DND-41 (cell line): ENCODE measurements around the gene NEUROD6.

ENCODE experiments used
- CTCF ChIP-seq: IDR thresholded peaks from 2 replicates; pipeline ENCODE4 v1.5.1; 2012; ENCODE audit warnings: borderline replicate concordance, low read length, moderate library complexity, mild to moderate bottlenecking; ENCODE audit not compliant: poor library complexity, severe bottlenecking; ENCODE audit errors: extremely low read depth
- EZH2 ChIP-seq: IDR thresholded peaks from 3 replicates; pipeline ENCODE4 v1.6.1; 2012; ENCODE audit warnings: borderline replicate concordance, low read depth, mild to moderate bottlenecking, moderate library complexity, low read length, inconsistent platforms; ENCODE audit not compliant: severe bottlenecking

- TF ChIP-seq CTCF (no peak), EZH2 (no peak)
These were observed 19.9 kb downstream of the NEUROD6 start for GRCh38 chr7:31320675-31321074.
